M059J (cell line): Measurements from ENCODE around the gene RAD21L1. TPM values are rescaled to one million over a fixed set of nuclear protein-coding genes. Genes with fewer than 3 reads are reported as not detected.
"Not testable (repeated sequence)": the region's sequence is repeated elsewhere in the genome, so short reads cannot be mapped to it uniquely, and the experiment has no call there.

Experiments used
- DNase-seq: peaks from one replicate; pipeline ENCODE4 v3.0.0-alpha.2; 2012; ENCODE audit warnings: low read depth
- total RNA-seq: library from RNA; depleted of rRNA; stranded (reverse); fragments of >200 nt; shearing (Covaris generic); gene quantifications from 2 replicates; pipeline ENCODE4 v1.2.3, GENCODE V29; 2014

RAD21L1 gene
- total RNA-seq, 1 experiment from 2014 or later, result 0.39 TPM

- DNase-seq, result no peak
Observed at GRCh38 chr20:1199212-1199873, 26.5 kb upstream of the RAD21L1 start.

- no peak for DNase-seq
Observed at GRCh38 chr20:1199964-1200363, 25.9 kb upstream of the RAD21L1 start.

- DNase-seq, result no peak
Observed at GRCh38 chr20:1202762-1203504, 22.9 kb upstream of the RAD21L1 start, which contains the start of gene C20orf202. C20orf202 (plus strand) TSS chr20:1203454; CDS start chr20:1203586, 132 bp downstream.

GRCh38 chr20:1203630-1204029 is 22.2 kb upstream of the RAD21L1 start:
- no peak for DNase-seq

GRCh38 chr20:1204113-1204512 is 21.7 kb upstream of the RAD21L1 start:
- DNase-seq, result no peak

- no peak for DNase-seq
Observed at GRCh38 chr20:1204576-1204975, 21.3 kb upstream of the RAD21L1 start.

- no peak for DNase-seq
Observed at GRCh38 chr20:1205802-1206201, 20.0 kb upstream of the RAD21L1 start.

GRCh38 chr20:1206366-1207148 is 19.3 kb upstream of the RAD21L1 start:
- DNase-seq, result no peak

GRCh38 chr20:1207293-1207878 is 18.5 kb upstream of the RAD21L1 start:
- DNase-seq, result no peak

GRCh38 chr20:1209447-1210387 is 16.1 kb upstream of the RAD21L1 start:
- DNase-seq, result peak; percentile 40

GRCh38 chr20:1210501-1210900 is 15.3 kb upstream of the RAD21L1 start:
- no peak for DNase-seq

- no peak for DNase-seq
Observed at GRCh38 chr20:1212023-1212422, 13.8 kb upstream of the RAD21L1 start.

- peak; percentile 80 for DNase-seq
Observed at GRCh38 chr20:1212607-1213396, 13.0 kb upstream of the RAD21L1 start.

- DNase-seq, result no peak
Observed at GRCh38 chr20:1214838-1215261, 11.0 kb upstream of the RAD21L1 start.

- DNase-seq, result no peak
Observed at GRCh38 chr20:1215386-1216170, 10.3 kb upstream of the RAD21L1 start.

GRCh38 chr20:1216527-1217427 is 9.1 kb upstream of the RAD21L1 start:
- DNase-seq, result not testable (repeated sequence)

GRCh38 chr20:1222750-1223149 is 3.1 kb upstream of the RAD21L1 start:
- DNase-seq, result not testable (repeated sequence)

- DNase-seq, result no peak
Observed at GRCh38 chr20:1224205-1224890, 1.5 kb upstream of the RAD21L1 start.
